OCI-M2 (cell line): ENCODE measurements around the gene BNC2.
"Not testable (repeated sequence)": the region's sequence is repeated elsewhere in the genome, so short reads cannot be mapped to it uniquely, and the experiment has no call there.

ENCODE experiments used
- DNase-seq: peaks from one replicate; lab custom pipeline; 2025; ENCODE audit not compliant: unreplicated experiment; lab: John Stamatoyannopoulos, UW

The BNC2 gene

GRCh38 chr9:16870596-16871335 lies at the start of gene BNC2:
Gene BNC2, minus strand, starts transcription at chr9:16870670. Its CDS starts 22 bp downstream, at chr9:16870648.
- DNase-seq, result no peak

- DNase-seq, result no peak
Measured at GRCh38 chr9:16918920-16919319, 48.5 kb upstream of the BNC2 start.

- no peak for DNase-seq
Measured at GRCh38 chr9:16915126-16915831, 44.8 kb upstream of the BNC2 start.

- no peak for DNase-seq
Measured at GRCh38 chr9:16912197-16912596, 41.7 kb upstream of the BNC2 start.

- DNase-seq, result not testable (repeated sequence)
Measured at GRCh38 chr9:16908206-16908605, 37.7 kb upstream of the BNC2 start.

- no peak for DNase-seq
Measured at GRCh38 chr9:16904655-16905054, 34.2 kb upstream of the BNC2 start.

- DNase-seq, result no peak
Measured at GRCh38 chr9:16901590-16901989, 31.1 kb upstream of the BNC2 start.

GRCh38 chr9:16899606-16900005 lies 29.1 kb upstream of the BNC2 start:
- DNase-seq, result no peak

- no peak for DNase-seq
Measured at GRCh38 chr9:16898464-16898863, 28.0 kb upstream of the BNC2 start.

- DNase-seq, result no peak
Measured at GRCh38 chr9:16888594-16888993, 18.1 kb upstream of the BNC2 start.

- DNase-seq, result no peak
Measured at GRCh38 chr9:16885931-16886330, 15.5 kb upstream of the BNC2 start.

- DNase-seq, result no peak
Measured at GRCh38 chr9:16884952-16885513, 14.6 kb upstream of the BNC2 start.

GRCh38 chr9:16884373-16884772 lies 13.9 kb upstream of the BNC2 start:
- DNase-seq, result no peak

GRCh38 chr9:16883586-16883985 lies 13.1 kb upstream of the BNC2 start:
- DNase-seq, result no peak

- DNase-seq, result not testable (repeated sequence)
Measured at GRCh38 chr9:16882440-16882839, 12.0 kb upstream of the BNC2 start.

GRCh38 chr9:16879416-16879815 lies 8.9 kb upstream of the BNC2 start:
- DNase-seq, result no peak

- DNase-seq, result no peak
Measured at GRCh38 chr9:16877256-16877655, 6.8 kb upstream of the BNC2 start.

- no peak for DNase-seq
Measured at GRCh38 chr9:16873126-16873802, 2.8 kb upstream of the BNC2 start.

- DNase-seq, result no peak
Measured at GRCh38 chr9:16871336-16872151, 1.1 kb upstream of the BNC2 start.

- DNase-seq, result no peak
Measured at GRCh38 chr9:16869882-16870595, 431 bp downstream of the BNC2 start.
